Breast epithelium (tissue), 3 donors: ENCODE results near the gene LURAP1L.

Experiments
- CTCF ChIP-seq, 3 donors: fragments of 450-650 bp; IDR thresholded peaks; one replicate each; pipeline ENCODE4 v1.5.1; 2016 to 2017; ENCODE audit warnings: antibody characterized with exemption in 3 of 3, mild to moderate bottlenecking in 3 of 3, moderate library complexity in 3 of 3
- POLR2A ChIP-seq: fragments of 450-650 bp; IDR thresholded peaks from one replicate; pipeline ENCODE4 v1.6.1; 2016; ENCODE audit warnings: antibody characterized with exemption, mild to moderate bottlenecking, moderate library complexity
- POLR2AphosphoS5 ChIP-seq, 3 donors: sonication (generic); formaldehyde crosslinking; IDR thresholded peaks; one replicate each; pipeline ENCODE4 v1.6.1; 2017; ENCODE audit warnings: antibody characterized with exemption in 3 of 3

DNA sequence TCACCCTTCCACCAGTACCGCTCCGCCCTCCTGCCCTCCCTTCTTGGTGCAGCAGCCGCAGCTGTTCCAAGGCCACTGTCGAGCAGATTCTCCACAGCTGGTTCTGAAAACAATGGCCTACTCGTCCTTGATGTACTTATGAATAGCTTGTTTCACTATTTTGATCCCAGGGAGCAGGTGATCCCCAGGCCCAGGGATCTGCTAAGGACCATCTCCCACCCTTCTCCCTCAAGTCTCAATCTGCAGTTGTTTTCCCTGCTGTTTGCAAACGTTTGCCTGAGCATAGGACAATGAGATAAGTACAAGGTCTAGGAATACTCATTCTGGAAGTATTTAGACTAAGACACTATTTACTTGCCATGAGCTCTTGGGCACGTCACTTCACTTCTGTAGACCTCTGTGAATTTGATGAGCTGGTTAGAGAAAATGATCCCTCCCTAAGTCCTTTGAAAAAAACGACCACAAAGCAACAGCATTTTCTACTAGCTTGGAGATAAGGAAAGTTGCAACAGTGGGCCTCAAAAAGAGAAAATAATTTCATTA is 1.8 kb downstream of the LURAP1L start:
- TF ChIP-seq POLR2A (no peak), CTCF (IDR thresholded peaks at IDR 0.05) (no peak), POLR2AphosphoS5 (IDR thresholded peaks at IDR 0.05) (no peak)
